Liver (tissue), 9 donors: ENCODE results near the gene PKD1. TPM values are rescaled to one million over a fixed set of nuclear protein-coding genes. Genes with fewer than 3 reads are reported as not detected.

Source experiments
- DNase-seq: peaks from one replicate; pipeline ENCODE4 v3.0.0-alpha.2; 2017; ENCODE audit warnings: low spot score
- H3K27ac ChIP-seq, 2 donors: one replicate each; pipeline ENCODE4 v1.7.0; 2013; ENCODE audit warnings: inconsistent platforms in 2 of 2, low read length in 2 of 2, control low read depth in 1 of 2, low read depth in 1 of 2, mild to moderate bottlenecking in 1 of 2
- H3K27me3 ChIP-seq, 4 donors: one replicate each; pipeline versions ENCODE4 v1.6.1 to v1.7.0; 2013; ENCODE audit warnings: low read length in 3 of 4, inconsistent platforms in 1 of 4, mild to moderate bottlenecking in 1 of 4, moderate library complexity in 1 of 4; ENCODE audit not compliant: control insufficient read depth in 4 of 4, insufficient read depth in 4 of 4
- H3K36me3 ChIP-seq, 4 donors: one replicate each; pipeline versions ENCODE4 v1.6.1 to v1.7.0; 2013; ENCODE audit warnings: low read length in 3 of 4, mild to moderate bottlenecking in 3 of 4, low read depth in 1 of 4, moderate library complexity in 1 of 4; ENCODE audit not compliant: control insufficient read depth in 4 of 4, insufficient read depth in 3 of 4
- H3K4me1 ChIP-seq, 4 donors: one replicate each; pipeline versions ENCODE4 v1.6.1 to v1.7.0; 2013; ENCODE audit warnings: low read length in 3 of 4, mild to moderate bottlenecking in 3 of 4, moderate library complexity in 1 of 4; ENCODE audit not compliant: control insufficient read depth in 4 of 4, insufficient read depth in 4 of 4
- H3K4me3 ChIP-seq, 3 donors: one replicate each; pipeline versions ENCODE4 v1.6.1 to v1.7.0; 2013; ENCODE audit warnings: low read length in 3 of 3, control low read depth in 1 of 3, low read depth in 1 of 3, mild to moderate bottlenecking in 1 of 3
- H3K9ac ChIP-seq, 2 donors: one replicate each; pipeline ENCODE4 v1.7.0; 2013; ENCODE audit warnings: low read length in 2 of 2, mild to moderate bottlenecking in 2 of 2, moderate library complexity in 2 of 2, control low read depth in 1 of 2, low read depth in 1 of 2
- H3K9me3 ChIP-seq, 4 donors: one replicate each; pipeline versions ENCODE4 v1.6.1 to v1.7.0; 2013; ENCODE audit warnings: low read length in 3 of 4; ENCODE audit not compliant: control insufficient read depth in 4 of 4
- EGR1 ChIP-seq, 2 donors: IDR thresholded peaks; 2 replicates each; pipeline ENCODE4 v1.6.1; 2016 to 2018; ENCODE audit warnings: antibody characterized with exemption in 2 of 2, low read depth in 2 of 2
- FOXA1 ChIP-seq: IDR thresholded peaks from 2 replicates; pipeline ENCODE4 v1.6.1; 2016; ENCODE audit warnings: antibody characterized with exemption
- FOXA2 ChIP-seq: IDR thresholded peaks from 2 replicates; pipeline ENCODE4 v1.6.1; 2016; ENCODE audit warnings: antibody characterized with exemption
- GABPA ChIP-seq, 2 donors: IDR thresholded peaks in 1 of 2; conservative IDR thresholded peaks in 1 of 2; 2 replicates each; pipeline ENCODE4 v1.6.1; 2016; ENCODE audit warnings: antibody characterized with exemption in 2 of 2, mild to moderate bottlenecking in 1 of 2, moderate library complexity in 1 of 2
- HNF4A ChIP-seq, 2 donors: conservative IDR thresholded peaks; 2 replicates each; pipeline ENCODE4 v1.6.1; 2016; ENCODE audit warnings: antibody characterized with exemption in 2 of 2, mild to moderate bottlenecking in 2 of 2
- HNF4G ChIP-seq: IDR thresholded peaks from 2 replicates; pipeline ENCODE4 v1.6.1; 2016; ENCODE audit warnings: antibody characterized with exemption
- JUND ChIP-seq, 2 donors: IDR thresholded peaks; 2 replicates each; pipeline ENCODE4 v1.6.1; 2016; ENCODE audit warnings: antibody characterized with exemption in 2 of 2
- NR2F2 ChIP-seq: IDR thresholded peaks from 2 replicates; pipeline ENCODE4 v1.6.1; 2016; ENCODE audit warnings: antibody characterized with exemption
- RXRA ChIP-seq, 2 donors: IDR thresholded peaks; 2 replicates each; pipeline ENCODE4 v1.6.1; 2017 to 2018; ENCODE audit warnings: antibody characterized with exemption in 2 of 2, mild to moderate bottlenecking in 1 of 2
- SP1 ChIP-seq: IDR thresholded peaks from 2 replicates; pipeline ENCODE4 v1.6.1; 2018; ENCODE audit warnings: antibody characterized with exemption, mild to moderate bottlenecking
- TAF1 ChIP-seq: conservative IDR thresholded peaks from 2 replicates; pipeline ENCODE4 v1.6.1; 2016; ENCODE audit warnings: antibody characterized with exemption, mild to moderate bottlenecking
- YY1 ChIP-seq: IDR thresholded peaks from 2 replicates; pipeline ENCODE4 v1.6.1; 2016; ENCODE audit warnings: antibody characterized with exemption, mild to moderate bottlenecking
- WGBS: extraction: QIAGEN DNeasy Blood & Tissue Kit; methylation state at CpG from one replicate; pipeline ENCODE4 v1.1.7; 2013; 5-methylcytosine and 5-hydroxymethylcytosine counted together
- polyA plus RNA-seq, 2 donors: library from polyadenylated mRNA; stranded (reverse) in 1 of 2; unstranded in 1 of 2; fragments of 200-250 nt in 1 of 2; fragments of >200 nt in 1 of 2; fragmentation: Nextera tagmentation in 1 of 2; extraction: Ambion mirVana in 1 of 2; gene quantifications; one replicate each; pipeline versions ENCODE4 v1.2.1 to v1.2.3, GENCODE V29; 2013 to 2015
- total RNA-seq, 2 donors: library from RNA; depleted of rRNA; stranded (reverse); fragments of >200 nt; gene quantifications; one replicate each; pipeline ENCODE4 v1.2.3, GENCODE V29; 2014
- TF ChIP-seq, protein P1 (sequence below): IDR thresholded peaks from 2 replicates; pipeline ENCODE4 v1.6.1; 2016; ENCODE audit warnings: antibody characterized with exemption, mild to moderate bottlenecking
- TF ChIP-seq, protein P2 (sequence below): IDR thresholded peaks from 2 replicates; pipeline ENCODE4 v1.6.1; 2016; ENCODE audit warnings: antibody characterized with exemption
- TF ChIP-seq, protein P3 (sequence below): IDR thresholded peaks from 2 replicates; pipeline ENCODE4 v1.6.1; 2016; ENCODE audit warnings: antibody characterized with exemption
- TF ChIP-seq, protein P4 (sequence below): fragments of 150-350 bp; IDR thresholded peaks from 2 replicates; pipeline ENCODE4 v1.5.1; 2017; ENCODE audit warnings: improper control_type of control experiment, low read depth, low read length; ENCODE audit not compliant: missing input control
- donor health status: healthy.
- donor health status: healthy.
- donor health status: healthy.
- donor health status: healthy.
- donor health status: healthy.

PKD1 gene
- total and polyA plus RNA-seq, 4 donors, result 8.0 to 58.4 (median 25.6) TPM

DNA sequence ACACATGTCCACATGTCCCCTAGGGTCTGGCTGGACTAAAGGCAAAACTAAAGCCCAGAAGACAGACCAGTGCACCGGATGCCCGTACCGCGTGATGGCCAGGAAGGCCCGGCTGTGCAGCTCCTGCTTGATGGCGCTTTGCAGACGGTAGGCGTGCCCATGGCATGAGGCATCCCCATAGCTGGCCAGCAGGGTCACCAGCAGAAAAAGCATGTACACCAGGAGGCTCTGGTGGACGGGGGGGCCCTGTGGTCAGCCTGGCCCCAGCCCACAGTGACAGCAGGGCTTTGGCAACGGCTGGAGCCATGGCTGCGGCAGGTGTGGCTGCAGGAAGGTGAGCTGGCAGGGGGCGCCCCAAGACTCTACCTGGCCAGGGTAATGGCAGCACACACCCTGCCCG is 42.8 kb downstream of the PKD1 start:
- no peak for DNase-seq
- WGBS, result 87% methylated on average over 13 of the region's 13 CpGs
- H3K36me3 ChIP-seq, result peaks cover 4 to 38% (median 19%) of the 10 kb centered on the region in 4 donors
- peaks cover 16 to 41% (median 26%) of the 10 kb centered on the region in 4 donors for H3K4me1 ChIP-seq
- H3K4me3 ChIP-seq, result no peak overlapping the region
- H3K9me3 ChIP-seq, result no peaks in the 10 kb centered on the region
- no peaks in the 10 kb centered on the region for H3K27me3 ChIP-seq
- no peak overlapping the region for H3K9ac ChIP-seq
- TF ChIP-seq RXRA (IDR thresholded peaks at IDR 0.05), result no peak
- no peak for TF ChIP-seq TAF1
- TF ChIP-seq NR2F2, result no peak
- no peak for TF ChIP-seq FOXA1
- TF ChIP-seq JUND (IDR thresholded peaks at IDR 0.05), result no peak
- TF ChIP-seq FOXA2, result no peak
- TF ChIP-seq EGR1 (IDR thresholded peaks at IDR 0.05; ENCODE audit: low read depth in 2 of 2), result no peak
- TF ChIP-seq, protein P1, sequence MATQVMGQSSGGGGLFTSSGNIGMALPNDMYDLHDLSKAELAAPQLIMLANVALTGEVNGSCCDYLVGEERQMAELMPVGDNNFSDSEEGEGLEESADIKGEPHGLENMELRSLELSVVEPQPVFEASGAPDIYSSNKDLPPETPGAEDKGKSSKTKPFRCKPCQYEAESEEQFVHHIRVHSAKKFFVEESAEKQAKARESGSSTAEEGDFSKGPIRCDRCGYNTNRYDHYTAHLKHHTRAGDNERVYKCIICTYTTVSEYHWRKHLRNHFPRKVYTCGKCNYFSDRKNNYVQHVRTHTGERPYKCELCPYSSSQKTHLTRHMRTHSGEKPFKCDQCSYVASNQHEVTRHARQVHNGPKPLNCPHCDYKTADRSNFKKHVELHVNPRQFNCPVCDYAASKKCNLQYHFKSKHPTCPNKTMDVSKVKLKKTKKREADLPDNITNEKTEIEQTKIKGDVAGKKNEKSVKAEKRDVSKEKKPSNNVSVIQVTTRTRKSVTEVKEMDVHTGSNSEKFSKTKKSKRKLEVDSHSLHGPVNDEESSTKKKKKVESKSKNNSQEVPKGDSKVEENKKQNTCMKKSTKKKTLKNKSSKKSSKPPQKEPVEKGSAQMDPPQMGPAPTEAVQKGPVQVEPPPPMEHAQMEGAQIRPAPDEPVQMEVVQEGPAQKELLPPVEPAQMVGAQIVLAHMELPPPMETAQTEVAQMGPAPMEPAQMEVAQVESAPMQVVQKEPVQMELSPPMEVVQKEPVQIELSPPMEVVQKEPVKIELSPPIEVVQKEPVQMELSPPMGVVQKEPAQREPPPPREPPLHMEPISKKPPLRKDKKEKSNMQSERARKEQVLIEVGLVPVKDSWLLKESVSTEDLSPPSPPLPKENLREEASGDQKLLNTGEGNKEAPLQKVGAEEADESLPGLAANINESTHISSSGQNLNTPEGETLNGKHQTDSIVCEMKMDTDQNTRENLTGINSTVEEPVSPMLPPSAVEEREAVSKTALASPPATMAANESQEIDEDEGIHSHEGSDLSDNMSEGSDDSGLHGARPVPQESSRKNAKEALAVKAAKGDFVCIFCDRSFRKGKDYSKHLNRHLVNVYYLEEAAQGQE, result no peak
- no peak overlapping the region for H3K27ac ChIP-seq

DNA sequence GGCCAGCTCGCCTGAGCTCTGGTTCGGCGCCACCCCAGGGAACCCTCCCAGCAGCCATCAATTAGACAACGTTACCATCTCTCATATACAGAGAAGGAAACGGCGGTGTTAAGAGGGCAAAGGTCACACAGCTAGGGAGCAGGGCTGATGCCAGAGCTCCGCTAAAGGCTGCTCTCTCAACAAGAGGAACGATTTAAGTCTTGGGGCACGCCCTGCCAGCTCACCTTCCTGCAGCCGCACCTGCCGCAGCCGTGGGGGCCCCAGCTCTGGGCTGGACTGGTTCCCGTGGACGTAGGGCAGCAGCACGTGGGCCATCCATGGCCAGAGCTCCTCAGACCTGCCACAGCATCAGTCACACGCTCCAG is 43.5 kb downstream of the PKD1 start:
- Histone ChIP-seq H3K36me3 (peaks cover 4 to 38% (median 19%) of the 10 kb centered on the region in 4 donors), H3K9ac (no peak overlapping the region), H3K27me3 (no peaks in the 10 kb centered on the region), H3K27ac (no peak overlapping the region), H3K4me1 (peaks cover 16 to 48% (median 32%) of the 10 kb centered on the region in 4 donors), H3K9me3 (no peaks in the 10 kb centered on the region), H3K4me3 (no peak overlapping the region)
- DNase-seq, result no peak
- TF ChIP-seq HNF4A (conservative IDR thresholded peaks at IDR 0.05) (no peak), HNF4G (no peak), TAF1 (no peak), JUND (IDR thresholded peaks at IDR 0.05) (no peak), EGR1 (IDR thresholded peaks at IDR 0.05; ENCODE audit: low read depth in 2 of 2) (no peak), RXRA (IDR thresholded peaks at IDR 0.05) (no peak), YY1 (no peak), SP1 (no peak), FOXA1 (no peak), GABPA (IDR thresholded peaks at IDR 0.05 in 1 of 2, conservative IDR thresholded peaks at IDR 0.05 in 1 of 2) (no peak)
- TF ChIP-seq, protein P1, result no peak
- TF ChIP-seq, protein P2, sequence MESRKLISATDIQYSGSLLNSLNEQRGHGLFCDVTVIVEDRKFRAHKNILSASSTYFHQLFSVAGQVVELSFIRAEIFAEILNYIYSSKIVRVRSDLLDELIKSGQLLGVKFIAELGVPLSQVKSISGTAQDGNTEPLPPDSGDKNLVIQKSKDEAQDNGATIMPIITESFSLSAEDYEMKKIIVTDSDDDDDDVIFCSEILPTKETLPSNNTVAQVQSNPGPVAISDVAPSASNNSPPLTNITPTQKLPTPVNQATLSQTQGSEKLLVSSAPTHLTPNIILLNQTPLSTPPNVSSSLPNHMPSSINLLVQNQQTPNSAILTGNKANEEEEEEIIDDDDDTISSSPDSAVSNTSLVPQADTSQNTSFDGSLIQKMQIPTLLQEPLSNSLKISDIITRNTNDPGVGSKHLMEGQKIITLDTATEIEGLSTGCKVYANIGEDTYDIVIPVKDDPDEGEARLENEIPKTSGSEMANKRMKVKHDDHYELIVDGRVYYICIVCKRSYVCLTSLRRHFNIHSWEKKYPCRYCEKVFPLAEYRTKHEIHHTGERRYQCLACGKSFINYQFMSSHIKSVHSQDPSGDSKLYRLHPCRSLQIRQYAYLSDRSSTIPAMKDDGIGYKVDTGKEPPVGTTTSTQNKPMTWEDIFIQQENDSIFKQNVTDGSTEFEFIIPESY, result no peak
- TF ChIP-seq, protein P3, sequence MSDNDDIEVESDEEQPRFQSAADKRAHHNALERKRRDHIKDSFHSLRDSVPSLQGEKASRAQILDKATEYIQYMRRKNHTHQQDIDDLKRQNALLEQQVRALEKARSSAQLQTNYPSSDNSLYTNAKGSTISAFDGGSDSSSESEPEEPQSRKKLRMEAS, result no peak
- TF ChIP-seq, protein P4, sequence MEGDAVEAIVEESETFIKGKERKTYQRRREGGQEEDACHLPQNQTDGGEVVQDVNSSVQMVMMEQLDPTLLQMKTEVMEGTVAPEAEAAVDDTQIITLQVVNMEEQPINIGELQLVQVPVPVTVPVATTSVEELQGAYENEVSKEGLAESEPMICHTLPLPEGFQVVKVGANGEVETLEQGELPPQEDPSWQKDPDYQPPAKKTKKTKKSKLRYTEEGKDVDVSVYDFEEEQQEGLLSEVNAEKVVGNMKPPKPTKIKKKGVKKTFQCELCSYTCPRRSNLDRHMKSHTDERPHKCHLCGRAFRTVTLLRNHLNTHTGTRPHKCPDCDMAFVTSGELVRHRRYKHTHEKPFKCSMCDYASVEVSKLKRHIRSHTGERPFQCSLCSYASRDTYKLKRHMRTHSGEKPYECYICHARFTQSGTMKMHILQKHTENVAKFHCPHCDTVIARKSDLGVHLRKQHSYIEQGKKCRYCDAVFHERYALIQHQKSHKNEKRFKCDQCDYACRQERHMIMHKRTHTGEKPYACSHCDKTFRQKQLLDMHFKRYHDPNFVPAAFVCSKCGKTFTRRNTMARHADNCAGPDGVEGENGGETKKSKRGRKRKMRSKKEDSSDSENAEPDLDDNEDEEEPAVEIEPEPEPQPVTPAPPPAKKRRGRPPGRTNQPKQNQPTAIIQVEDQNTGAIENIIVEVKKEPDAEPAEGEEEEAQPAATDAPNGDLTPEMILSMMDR, result no peak
- whole genome bisulfite sequencing, result 73% methylated on average over 16 of the region's 16 CpGs
